ENCODE results near the gene PHF24.

DNA sequence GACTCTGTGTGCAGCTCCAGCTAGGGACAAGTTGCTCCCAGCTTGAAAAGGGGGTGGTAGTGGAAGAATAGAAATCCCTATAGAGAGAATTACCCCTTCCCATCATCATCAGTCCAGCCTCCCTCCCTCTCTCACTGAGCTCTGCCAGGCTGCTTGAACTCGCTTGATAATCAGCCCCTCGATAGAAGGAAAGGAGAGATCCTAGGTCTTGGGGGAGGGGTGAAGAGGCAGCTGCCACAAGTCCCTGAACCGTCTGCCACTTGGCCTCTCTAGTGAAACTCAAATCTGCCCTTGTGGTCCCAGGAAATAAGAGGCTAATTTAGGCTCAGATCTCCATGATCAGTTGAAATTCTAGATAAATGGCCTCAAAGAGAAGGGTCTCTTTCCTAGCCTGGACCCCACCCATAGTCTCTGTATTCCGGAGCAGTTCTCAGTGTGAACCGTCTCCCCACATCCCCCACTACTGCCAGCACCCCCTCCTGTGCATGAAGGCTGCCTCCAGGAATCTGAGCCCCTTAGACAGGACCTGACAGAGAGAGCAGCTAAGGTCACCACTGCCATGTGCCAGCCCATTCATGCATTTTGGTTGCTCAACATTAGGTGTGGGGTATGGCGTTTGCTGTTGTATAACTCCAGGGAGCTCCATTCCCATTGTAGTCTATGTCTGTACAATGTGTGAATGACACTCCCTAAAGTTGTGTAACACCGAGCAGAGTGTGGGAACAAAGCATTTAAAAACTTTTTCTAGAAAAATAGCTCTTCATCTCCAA is 37.0 kb downstream of the PHF24 start:
- TF ChIP-seq, protein P1, sequence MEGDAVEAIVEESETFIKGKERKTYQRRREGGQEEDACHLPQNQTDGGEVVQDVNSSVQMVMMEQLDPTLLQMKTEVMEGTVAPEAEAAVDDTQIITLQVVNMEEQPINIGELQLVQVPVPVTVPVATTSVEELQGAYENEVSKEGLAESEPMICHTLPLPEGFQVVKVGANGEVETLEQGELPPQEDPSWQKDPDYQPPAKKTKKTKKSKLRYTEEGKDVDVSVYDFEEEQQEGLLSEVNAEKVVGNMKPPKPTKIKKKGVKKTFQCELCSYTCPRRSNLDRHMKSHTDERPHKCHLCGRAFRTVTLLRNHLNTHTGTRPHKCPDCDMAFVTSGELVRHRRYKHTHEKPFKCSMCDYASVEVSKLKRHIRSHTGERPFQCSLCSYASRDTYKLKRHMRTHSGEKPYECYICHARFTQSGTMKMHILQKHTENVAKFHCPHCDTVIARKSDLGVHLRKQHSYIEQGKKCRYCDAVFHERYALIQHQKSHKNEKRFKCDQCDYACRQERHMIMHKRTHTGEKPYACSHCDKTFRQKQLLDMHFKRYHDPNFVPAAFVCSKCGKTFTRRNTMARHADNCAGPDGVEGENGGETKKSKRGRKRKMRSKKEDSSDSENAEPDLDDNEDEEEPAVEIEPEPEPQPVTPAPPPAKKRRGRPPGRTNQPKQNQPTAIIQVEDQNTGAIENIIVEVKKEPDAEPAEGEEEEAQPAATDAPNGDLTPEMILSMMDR (conservative IDR thresholded peaks at IDR 0.05; ENCODE audit: low read length) = no peak
- TF ChIP-seq EZH2phosphoT487 (IDR thresholded peaks at IDR 0.05; ENCODE audit: borderline replicate concordance) = no peak
